CD14-positive monocyte (primary cell): ENCODE results near the gene ANKRD40. TPM values are rescaled to one million over a fixed set of nuclear protein-coding genes. Genes with fewer than 3 reads are reported as not detected.
"Not testable (repeated sequence)": the region's sequence is repeated elsewhere in the genome, so short reads cannot be mapped to it uniquely, and the experiment has no call there.

Experiments
- DNase-seq, 3 donors: peaks; one replicate each; pipeline ENCODE4 v3.0.0-alpha.2; 2011 to 2022
- H2AFZ ChIP-seq: 2 replicates; pipeline ENCODE4 v1.6.0; 2012; ENCODE audit warnings: mild to moderate bottlenecking, low read depth, low read length, inconsistent platforms; ENCODE audit not compliant: insufficient read depth, poor library complexity, severe bottlenecking
- H3K27ac ChIP-seq, 2 donors: 1 replicate in 1 of 2; 2 replicates in 1 of 2; pipeline ENCODE4 v1.5.1; 2012 to 2013; ENCODE audit warnings: low read length in 2 of 2, control low read depth in 1 of 2, inconsistent platforms in 1 of 2, low read depth in 1 of 2, mild to moderate bottlenecking in 1 of 2
- H3K27me3 ChIP-seq, 2 donors: one replicate each; pipeline versions ENCODE4 v1.6.0 to v1.6.1; 2011 to 2013; ENCODE audit warnings: low read length in 2 of 2; ENCODE audit not compliant: control insufficient read depth in 2 of 2, insufficient read depth in 2 of 2
- H3K36me3 ChIP-seq, 2 donors: replicated peaks in 1 of 2; 1 replicate in 1 of 2; 2 replicates in 1 of 2; pipeline versions ENCODE4 v1.5.1 to v1.6.1; 2012 to 2013; ENCODE audit warnings: low read length in 2 of 2, control low read depth in 1 of 2, inconsistent platforms in 1 of 2, mild to moderate bottlenecking in 1 of 2; ENCODE audit not compliant: insufficient read depth in 2 of 2, control insufficient read depth in 1 of 2
- H3K4me1 ChIP-seq, 2 donors: 1 replicate in 1 of 2; 2 replicates in 1 of 2; pipeline versions ENCODE4 v1.5.1 to v1.6.1; 2012 to 2013; ENCODE audit warnings: low read length in 2 of 2, control low read depth in 1 of 2, inconsistent platforms in 1 of 2, mild to moderate bottlenecking in 1 of 2, moderate library complexity in 1 of 2; ENCODE audit not compliant: insufficient read depth in 2 of 2, control insufficient read depth in 1 of 2
- H3K4me2 ChIP-seq: replicated peaks from 2 replicates; pipeline ENCODE3; 2012; ENCODE audit warnings: low read length, moderate library complexity, mild to moderate bottlenecking; ENCODE audit not compliant: poor library complexity, severe bottlenecking; ENCODE audit errors: extremely low read depth
- H3K4me3 ChIP-seq, 3 experiments: fragments of 200-600 bp in 1 of 3; sonication (generic) in 1 of 3; replicated peaks in 1 of 3; 1 replicate in 2 of 3; 2 replicates in 1 of 3; pipeline ENCODE4 v1.5.1; 2011 to 2013; ENCODE audit warnings: low read length in 3 of 3, mild to moderate bottlenecking in 3 of 3, control low read depth in 2 of 3, low read depth in 2 of 3, inconsistent platforms in 1 of 3, moderate library complexity in 1 of 3
- H3K79me2 ChIP-seq: 2 replicates; pipeline ENCODE4 v1.6.0; 2012; ENCODE audit warnings: mild to moderate bottlenecking, control low read depth, inconsistent platforms, low read length, moderate library complexity; ENCODE audit not compliant: insufficient read depth
- H3K9ac ChIP-seq: 2 replicates; pipeline ENCODE4 v1.6.0; 2017; ENCODE audit warnings: low read length, mild to moderate bottlenecking; ENCODE audit not compliant: insufficient read depth, poor library complexity, severe bottlenecking
- H3K9me3 ChIP-seq, 2 donors: replicated peaks in 1 of 2; 1 replicate in 1 of 2; 2 replicates in 1 of 2; pipeline versions ENCODE4 v1.5.1 to v1.6.1; 2012 to 2013; ENCODE audit warnings: low read length in 2 of 2, control low read depth in 1 of 2; ENCODE audit not compliant: control insufficient read depth in 1 of 2, insufficient read depth in 1 of 2
- H4K20me1 ChIP-seq: 2 replicates; pipeline ENCODE4 v1.6.0; 2012; ENCODE audit warnings: mild to moderate bottlenecking, low read length, control low read depth, moderate library complexity; ENCODE audit not compliant: insufficient read depth
- H3K27ac Mint-ChIP-seq, 7 donors: one replicate each; pipeline ENCODE4 v1.8.0; 2020; ENCODE audit warnings: mild to moderate bottlenecking in 7 of 7, mixed read lengths in 7 of 7, moderate library complexity in 6 of 7, inconsistent platforms in 2 of 7
- H3K27me3 Mint-ChIP-seq, 3 donors: one replicate each; pipeline ENCODE4 v1.8.0; 2021 to 2022; ENCODE audit warnings: low read depth in 3 of 3, mild to moderate bottlenecking in 3 of 3, mixed read lengths in 3 of 3, moderate library complexity in 3 of 3, inconsistent platforms in 1 of 3
- H3K36me3 Mint-ChIP-seq, 2 donors: one replicate each; pipeline ENCODE4 v1.8.0; 2020; ENCODE audit warnings: mixed read lengths in 2 of 2, inconsistent platforms in 1 of 2, mild to moderate bottlenecking in 1 of 2
- H3K4me1 Mint-ChIP-seq: one replicate; pipeline ENCODE4 v1.8.0; 2020; ENCODE audit warnings: mild to moderate bottlenecking, mixed read lengths
- H3K4me3 Mint-ChIP-seq, 2 donors: one replicate each; pipeline ENCODE4 v1.8.0; 2020; ENCODE audit warnings: mild to moderate bottlenecking in 2 of 2, mixed read lengths in 2 of 2, moderate library complexity in 1 of 2
- H3K9me3 Mint-ChIP-seq, 7 donors: one replicate each; pipeline ENCODE4 v1.8.0; 2020 to 2022; ENCODE audit warnings: mixed read lengths in 7 of 7, mild to moderate bottlenecking in 6 of 7, moderate library complexity in 6 of 7, inconsistent platforms in 2 of 7
- WGBS: methylation state at CpG from one replicate; pipeline ENCODE4 v1.1.5; 2013; ENCODE audit warnings: missing lambda C conversion rate; ENCODE audit not compliant: insufficient coverage; 5-methylcytosine and 5-hydroxymethylcytosine counted together
- intact Hi-C, 2 donors: fragments of 100-400 bp; cut with micrococcal nuclease; formaldehyde crosslinking; loops; one replicate each; pipeline versions ENCODE4 v1.15.0 to v1.15.1; 2023
- polyA plus RNA-seq, 3 donors: library from polyadenylated mRNA; depleted of rRNA in 1 of 3; unstranded in 2 of 3; stranded (reverse) in 1 of 3; fragments of 300-500 nt in 2 of 3; fragments of >200 nt in 1 of 3; fragmentation: Illumina TruSeq in 2 of 3; gene quantifications; 1 replicate in 2 of 3; 2 replicates in 1 of 3; pipeline ENCODE4 v1.2.3, GENCODE V29; 2012 to 2021
- TF ChIP-seq, protein P1 (sequence below): fragments of 200-600 bp; IDR thresholded peaks from one replicate; pipeline ENCODE4 v1.8.0; 2022; ENCODE audit warnings: antibody characterized with exemption, mild to moderate bottlenecking

The ANKRD40 gene
- polyA plus RNA-seq, 3 donors: 3.4 to 21.8 (median 3.4) TPM

DNA sequence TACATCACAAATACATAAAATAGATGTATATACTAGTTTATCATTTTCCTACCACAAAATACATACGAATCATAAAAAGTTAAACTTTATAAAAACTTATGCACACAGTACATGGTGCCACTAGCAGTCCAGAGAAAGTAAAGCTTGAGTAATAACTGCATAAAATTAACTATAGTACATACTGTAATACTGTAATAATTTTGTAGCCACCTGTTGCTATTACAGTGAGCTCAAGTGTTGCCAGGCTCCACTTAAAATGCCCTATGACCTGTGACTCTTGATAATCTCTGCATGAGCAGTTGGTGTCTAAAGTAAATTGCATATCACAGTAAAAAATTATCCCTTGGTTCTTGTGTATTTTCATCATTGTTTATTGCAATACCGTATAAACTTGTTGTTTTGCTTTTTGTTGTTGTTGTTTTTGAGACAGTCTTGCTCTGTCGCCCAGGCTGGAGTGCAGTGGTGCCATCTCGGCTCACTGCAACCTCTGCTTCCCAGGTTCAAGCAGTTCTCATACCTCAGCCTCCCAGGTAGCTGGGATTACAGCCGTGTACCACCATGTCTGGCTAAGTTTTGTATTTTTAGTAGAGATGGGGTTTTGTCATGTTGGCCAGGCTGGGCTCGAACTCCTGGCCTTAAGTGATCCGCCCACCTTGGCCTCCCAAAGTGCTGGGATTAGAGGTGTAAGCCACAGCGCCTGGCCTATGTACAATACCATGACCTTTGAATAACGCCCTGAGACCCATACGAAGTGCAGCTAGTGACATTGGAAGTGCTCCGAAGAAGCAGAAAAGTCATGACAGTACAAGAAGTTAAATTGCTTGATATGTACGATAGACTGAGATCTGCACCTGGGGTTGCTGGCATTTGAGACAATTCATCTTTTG, 18.3 kb upstream of the ANKRD40 start:
- Histone ChIP-seq H3K79me2 (peaks cover 100% of the 10 kb centered on the region), H3K27me3 (no peaks in the 10 kb centered on the region), H3K27ac (peak overlapping the region in 1 of 2 donors; percentile 36), H3K4me2 (no peak overlapping the region), H3K4me3 (no peak overlapping the region), H3K9ac (no peak overlapping the region), H3K9me3 (no peaks in the 10 kb centered on the region), H2AFZ (no peak overlapping the region), H4K20me1 (peaks cover 100% of the 10 kb centered on the region), H3K36me3 (peaks cover 2 to 10% of the 10 kb centered on the region in 2 donors), H3K4me1 (peaks cover 19 to 29% of the 10 kb centered on the region in 2 donors)
- intact Hi-C loops: no loop called here
- Mint-ChIP-seq H3K27me3 (no peaks in the 10 kb centered on the region), H3K4me3 (no peak overlapping the region), H3K36me3 (peaks cover 7 to 8% of the 10 kb centered on the region in 2 donors), H3K9me3 (no peaks in the 10 kb centered on the region), H3K4me1 (peaks cover 41% of the 10 kb centered on the region), H3K27ac (peak overlapping the region in 3 of 7 donors; percentile 42 to 78 (median 50))
- 93% methylated on average over 8 of the region's 12 CpGs for WGBS
- TF ChIP-seq, protein P1, sequence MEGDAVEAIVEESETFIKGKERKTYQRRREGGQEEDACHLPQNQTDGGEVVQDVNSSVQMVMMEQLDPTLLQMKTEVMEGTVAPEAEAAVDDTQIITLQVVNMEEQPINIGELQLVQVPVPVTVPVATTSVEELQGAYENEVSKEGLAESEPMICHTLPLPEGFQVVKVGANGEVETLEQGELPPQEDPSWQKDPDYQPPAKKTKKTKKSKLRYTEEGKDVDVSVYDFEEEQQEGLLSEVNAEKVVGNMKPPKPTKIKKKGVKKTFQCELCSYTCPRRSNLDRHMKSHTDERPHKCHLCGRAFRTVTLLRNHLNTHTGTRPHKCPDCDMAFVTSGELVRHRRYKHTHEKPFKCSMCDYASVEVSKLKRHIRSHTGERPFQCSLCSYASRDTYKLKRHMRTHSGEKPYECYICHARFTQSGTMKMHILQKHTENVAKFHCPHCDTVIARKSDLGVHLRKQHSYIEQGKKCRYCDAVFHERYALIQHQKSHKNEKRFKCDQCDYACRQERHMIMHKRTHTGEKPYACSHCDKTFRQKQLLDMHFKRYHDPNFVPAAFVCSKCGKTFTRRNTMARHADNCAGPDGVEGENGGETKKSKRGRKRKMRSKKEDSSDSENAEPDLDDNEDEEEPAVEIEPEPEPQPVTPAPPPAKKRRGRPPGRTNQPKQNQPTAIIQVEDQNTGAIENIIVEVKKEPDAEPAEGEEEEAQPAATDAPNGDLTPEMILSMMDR: no peak
- no peak for DNase-seq

DNA sequence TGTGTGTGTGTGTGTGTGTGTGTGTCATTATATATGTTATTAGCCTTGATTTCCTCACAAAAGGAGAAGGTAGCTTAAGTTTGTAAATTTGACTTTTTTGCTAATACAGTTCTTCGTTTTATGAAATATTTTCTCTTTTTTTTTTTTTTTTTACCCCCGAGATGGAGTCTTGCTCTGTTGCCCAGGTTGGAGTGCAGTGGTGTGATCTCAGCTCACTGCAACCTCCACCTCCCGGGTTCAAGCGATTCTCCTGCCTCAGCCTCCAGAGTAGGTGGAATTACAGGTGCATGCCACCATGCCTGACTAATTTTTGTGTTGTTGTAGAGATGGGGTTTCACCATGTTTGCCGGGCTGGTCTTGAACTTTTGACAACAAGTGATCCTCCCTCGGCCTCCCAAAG, 16.9 kb upstream of the ANKRD40 start:
- Histone ChIP-seq H3K36me3 (peaks cover 2 to 10% of the 10 kb centered on the region in 2 donors), H4K20me1 (peaks cover 96% of the 10 kb centered on the region), H3K4me1 (peaks cover 23 to 37% of the 10 kb centered on the region in 2 donors), H3K79me2 (peaks cover 100% of the 10 kb centered on the region)
- H3K9ac ChIP-seq, H2AFZ ChIP-seq, H3K9me3 Mint-ChIP-seq, H3K36me3 Mint-ChIP-seq, H3K9me3 ChIP-seq, H3K27ac ChIP-seq, H3K4me2 ChIP-seq, intact Hi-C loops, H3K27me3 ChIP-seq, DNase-seq, H3K4me3 Mint-ChIP-seq, H3K4me3 ChIP-seq, H3K27me3 Mint-ChIP-seq: not testable (repeated sequence)
- H3K27ac Mint-ChIP-seq: peak overlapping the region in 3 of 7 donors; percentile 30 to 60 (median 53)
- WGBS: no CpG with 5 or more reads among the region's 6 CpGs
- H3K4me1 Mint-ChIP-seq: peaks cover 47% of the 10 kb centered on the region
